HG02678 (cell line): ENCODE data around the gene SNCG.
"Not testable (repeated sequence)": the region's sequence is repeated elsewhere in the genome, so short reads cannot be mapped to it uniquely, and the experiment has no call there.

Experiments
- ATAC-seq: cut with Tn5 transposase; IDR thresholded peaks from one replicate; pipeline ENCODE4 v1.9.1; 2021; ENCODE audit warnings: mild to moderate bottlenecking, moderate library complexity; ENCODE audit not compliant: unreplicated experiment

Gene SNCG

DNA sequence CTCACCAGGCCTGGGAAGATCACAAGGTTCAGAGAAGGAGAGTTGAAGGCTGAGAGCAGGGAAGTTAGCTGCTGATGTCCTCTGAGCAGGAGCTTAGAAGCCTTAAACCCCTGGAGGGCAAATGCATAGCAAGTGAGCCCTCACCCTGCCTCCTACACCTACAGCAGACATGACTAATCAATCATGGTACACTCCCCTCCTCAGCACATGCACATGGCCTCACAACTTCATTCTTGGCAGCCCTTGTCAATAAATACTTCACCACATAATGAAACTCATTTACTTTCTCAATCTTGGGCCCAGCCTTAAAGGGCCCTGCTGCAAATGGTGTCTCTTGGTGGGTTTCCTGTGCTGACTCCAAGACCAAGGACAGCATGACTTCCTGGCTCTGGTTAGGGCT is 13.9 kb upstream of the SNCG start:
- ATAC-seq, result no peak

DNA sequence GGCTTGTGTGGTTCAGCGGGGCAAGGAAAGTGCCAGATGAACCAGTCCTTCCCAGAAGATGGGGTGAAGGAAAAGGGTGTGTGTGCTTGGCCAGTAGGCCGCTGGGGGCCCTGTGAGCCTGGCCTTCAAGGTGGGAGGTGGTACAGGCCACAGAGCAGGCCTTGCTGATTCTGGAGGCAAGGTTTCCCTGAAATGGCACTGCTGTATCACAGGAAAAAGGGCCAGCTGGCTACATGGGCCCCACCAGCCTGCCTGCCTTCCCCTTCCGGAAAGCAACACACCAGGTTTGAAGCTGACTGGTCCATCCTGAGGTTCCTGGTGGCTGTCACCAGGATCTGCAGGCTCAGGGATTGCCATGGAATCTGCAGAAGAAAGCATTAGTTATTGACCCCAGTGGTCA is 13.5 kb upstream of the SNCG start:
- ATAC-seq, result no peak

DNA sequence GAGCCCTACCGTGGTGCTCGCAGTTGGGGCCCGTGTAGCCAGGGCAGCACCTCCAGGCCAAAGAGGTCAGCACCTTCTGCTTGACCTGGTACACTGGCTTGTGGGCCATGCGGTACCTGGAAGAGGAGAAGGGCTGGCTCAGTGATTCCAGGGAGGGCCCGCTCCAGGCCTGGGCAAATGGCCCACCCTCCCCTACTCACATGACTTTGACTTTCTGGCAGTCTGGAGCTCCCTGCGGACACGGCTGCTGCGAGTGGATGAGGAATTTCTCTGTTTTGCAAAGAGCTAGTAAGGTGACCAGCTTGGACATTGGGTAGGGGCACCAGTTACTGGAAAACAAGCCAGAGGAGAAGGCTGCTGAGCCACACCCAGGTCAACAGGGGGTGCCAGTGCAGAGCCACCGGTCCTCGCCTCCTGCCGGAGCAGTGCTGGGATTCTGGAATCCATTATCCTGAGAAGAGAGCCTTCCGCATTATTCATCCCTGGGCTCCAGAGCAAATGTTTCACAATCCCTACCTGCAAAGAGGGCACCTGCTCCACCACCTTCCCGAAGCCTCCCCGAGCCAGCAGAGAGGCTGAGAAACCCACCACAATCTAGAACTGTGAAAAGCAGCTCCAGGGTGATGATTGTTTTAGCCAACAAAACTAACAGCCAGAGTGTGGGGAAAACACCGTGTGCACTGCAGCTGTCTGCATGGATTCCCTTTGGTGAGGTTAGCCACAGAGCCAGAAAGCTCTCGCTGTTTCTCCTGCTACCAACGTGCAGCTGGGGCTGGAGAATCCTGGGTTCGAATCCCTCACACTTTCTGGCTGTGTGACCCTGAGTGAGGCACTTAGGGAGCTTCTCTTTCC is 12.8 kb upstream of the SNCG start:
- no peak for ATAC-seq

DNA sequence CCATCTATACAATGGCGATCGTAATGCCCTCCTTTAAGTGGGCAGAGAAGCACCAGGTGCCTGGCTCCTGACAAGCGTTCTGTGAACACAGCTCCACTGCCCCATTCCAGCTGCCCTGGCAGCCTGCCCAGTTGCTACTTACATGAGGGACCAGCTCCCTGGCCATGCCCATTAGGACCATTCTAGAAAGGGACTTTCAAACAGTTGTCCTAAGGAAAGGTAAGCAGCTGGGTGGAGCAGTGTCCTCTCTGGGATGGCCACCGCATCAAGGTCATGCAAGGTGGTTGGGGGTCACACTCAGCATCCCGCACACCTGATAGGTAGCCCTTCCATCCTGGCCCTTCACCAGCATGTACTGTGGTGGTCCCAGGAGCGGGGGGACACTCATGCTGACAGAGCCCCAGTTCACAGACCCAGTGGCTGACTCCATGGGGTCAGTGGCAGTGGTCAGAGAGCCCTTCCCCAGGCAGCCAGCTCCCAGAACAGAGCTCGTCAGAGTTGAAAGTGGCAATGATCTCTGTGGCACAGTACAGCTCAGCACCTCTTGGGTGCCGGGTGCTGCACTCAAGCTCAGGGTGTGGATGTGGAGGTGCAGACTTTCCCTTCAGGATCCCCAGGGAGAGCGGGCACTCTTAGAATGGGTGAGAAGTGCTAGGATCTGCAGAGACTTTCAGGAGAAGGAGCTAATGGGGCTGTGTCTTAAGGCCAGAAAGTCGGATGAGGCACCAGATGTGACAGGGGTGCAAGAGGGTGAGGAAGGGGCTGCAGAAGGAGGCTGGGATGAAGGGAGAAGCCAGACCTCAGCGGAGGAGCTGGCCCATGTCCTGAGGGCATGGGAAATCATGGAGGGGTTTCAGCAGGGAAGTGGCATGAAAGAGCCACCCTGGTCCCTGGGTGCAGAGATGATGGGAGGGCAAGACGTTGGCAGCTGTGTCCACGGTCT is 11.9 kb upstream of the SNCG start:
- no peak for ATAC-seq

DNA sequence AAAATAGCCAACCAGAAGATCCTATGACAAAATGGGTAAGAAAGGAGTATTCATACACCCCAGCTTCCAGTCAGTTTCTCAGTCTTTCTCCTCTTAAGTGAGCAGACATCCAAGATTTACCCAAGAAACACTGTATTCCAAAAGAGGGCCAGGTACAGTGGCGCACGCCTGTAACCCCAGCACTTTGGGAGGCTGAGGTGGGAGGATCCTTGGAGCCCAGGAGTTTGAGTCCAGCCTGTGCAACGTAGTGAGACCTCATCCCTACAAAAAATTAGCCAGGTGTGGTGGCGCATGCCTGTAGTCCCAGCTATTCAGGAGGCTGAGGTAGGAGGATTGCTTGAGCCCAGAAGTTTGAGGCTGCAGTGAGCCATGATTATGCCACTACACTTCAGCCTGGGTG is 10.6 kb upstream of the SNCG start:
- ATAC-seq, result not testable (repeated sequence)

DNA sequence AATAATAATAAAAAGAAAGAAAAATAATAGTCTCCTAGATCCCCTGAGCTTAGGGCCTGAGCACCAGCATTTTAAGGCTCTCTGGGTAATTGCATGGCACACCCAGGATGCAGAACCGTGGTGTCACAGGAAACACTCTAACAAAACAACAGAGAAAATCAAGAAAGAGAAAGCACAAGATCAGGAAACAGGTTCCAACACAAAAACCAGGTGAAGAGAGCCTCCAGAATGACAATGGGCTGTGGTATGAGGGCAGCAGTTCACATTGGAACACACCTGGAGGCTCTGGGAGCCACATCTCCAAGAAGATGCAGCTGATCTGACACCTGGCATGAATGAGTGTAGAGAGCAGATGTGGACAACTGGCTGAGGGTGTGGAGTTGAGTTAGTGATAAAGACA is 8.1 kb upstream of the SNCG start:
- ATAC-seq, result no peak

DNA sequence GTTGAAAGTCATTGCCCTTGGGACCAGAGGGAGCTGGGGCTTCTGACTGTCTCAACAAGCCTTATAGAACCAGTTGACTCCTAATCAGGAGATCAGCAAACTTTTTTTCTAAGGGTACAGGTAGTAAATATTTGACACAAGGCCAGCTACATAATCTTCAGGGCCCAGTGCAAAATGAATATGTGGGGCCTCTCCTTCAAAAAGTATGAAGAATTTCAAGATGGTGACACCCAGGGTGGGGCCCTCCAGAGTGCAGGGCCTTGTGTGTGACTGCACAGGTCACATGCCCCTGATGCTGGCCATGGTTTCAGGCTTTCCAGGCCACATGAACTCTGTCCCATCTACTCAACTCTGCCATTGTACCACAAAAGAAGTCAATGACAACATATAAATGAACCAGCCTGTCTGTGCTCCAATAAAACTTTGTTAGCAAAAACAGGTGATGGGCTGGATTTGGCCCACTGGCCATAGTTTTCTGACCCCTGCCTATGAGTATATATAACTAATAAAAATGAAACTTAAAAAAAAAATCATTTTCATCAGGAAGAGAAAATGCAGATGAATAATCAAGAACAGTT is 7.1 kb upstream of the SNCG start:
- no peak for ATAC-seq

DNA sequence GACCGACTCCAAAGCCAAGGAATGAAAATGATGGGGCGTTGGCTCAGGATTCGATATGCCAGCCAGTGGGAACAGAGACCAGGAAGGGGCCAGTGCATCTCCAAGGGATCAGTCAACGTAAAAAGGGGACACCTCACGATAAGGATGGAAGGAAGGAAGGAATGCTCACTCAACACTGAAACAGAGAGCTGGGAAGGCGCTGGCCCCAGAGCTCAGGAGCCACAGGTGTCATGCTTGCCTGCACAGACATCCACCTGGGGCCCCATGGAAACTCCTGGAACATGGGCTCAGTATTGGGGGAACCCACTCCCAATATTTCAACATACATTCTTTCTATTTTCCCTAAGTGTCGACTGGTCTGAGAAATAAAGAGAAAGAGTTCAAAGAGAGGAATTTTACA is 6.3 kb upstream of the SNCG start:
- no peak for ATAC-seq

DNA sequence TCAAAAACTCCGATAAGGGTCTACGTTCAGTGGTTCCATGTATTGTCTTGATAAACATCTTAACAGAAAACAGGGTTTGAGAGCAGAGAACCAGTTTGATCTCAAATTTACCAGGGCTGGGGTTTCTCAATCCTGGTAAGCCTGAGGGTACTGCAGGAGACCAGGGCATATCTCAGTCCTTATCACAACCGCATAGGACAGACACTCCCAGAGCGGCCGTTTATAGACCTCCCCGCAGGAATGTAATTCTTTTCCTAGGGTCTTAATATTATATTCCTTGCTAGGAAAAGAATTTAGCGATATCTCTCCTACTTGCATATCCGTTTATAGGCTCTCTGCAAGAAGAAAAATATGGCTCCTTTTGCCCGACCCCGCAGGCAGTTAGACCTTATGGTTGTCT is 5.7 kb upstream of the SNCG start:
- not testable (repeated sequence) for ATAC-seq

DNA sequence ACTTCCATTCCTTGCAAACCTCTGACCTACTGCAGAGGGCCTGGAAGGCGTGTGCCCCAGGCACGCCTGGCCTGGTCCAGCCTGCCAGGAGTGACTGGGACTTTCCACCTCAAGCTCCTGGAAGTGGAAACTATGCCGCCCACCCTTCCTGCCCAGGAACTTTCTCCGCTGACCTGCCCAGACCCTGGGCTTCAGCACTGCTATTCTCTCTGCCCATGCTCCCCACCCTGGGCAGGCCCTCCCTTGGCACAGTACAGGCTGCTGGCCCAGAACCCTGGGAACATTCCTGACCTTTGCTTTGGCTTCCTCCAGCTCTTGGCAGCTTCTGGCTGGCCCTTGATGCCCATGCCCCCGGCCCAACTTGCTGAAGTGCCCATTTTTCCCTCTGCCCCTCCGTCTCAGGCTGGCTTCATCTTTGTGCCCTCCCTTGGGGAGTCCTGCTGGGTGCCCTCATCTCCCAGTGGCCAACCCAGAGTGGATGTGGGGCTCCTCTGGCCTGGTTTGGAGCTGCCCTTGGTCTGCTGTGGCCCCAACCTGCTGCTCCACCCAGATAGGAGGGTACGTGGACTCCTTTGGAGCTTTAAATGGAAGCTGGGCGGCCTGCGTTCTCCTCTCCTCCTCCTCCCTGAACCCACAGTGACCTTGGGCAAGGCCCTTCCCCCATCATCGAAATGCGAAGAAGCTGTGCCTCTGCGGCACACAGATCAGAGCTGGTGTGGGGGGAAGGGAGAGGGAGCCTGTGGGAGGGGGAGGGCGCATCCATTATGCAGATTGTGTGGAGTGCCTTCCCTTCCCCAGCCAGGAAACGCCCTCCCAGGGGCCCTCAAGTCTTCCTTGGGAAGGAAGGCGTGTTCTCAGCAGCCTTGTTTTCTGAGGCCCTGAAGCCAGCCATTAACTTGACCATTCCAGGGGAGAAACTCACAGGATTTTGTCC is 4.4 kb upstream of the SNCG start:
- no peak for ATAC-seq

DNA sequence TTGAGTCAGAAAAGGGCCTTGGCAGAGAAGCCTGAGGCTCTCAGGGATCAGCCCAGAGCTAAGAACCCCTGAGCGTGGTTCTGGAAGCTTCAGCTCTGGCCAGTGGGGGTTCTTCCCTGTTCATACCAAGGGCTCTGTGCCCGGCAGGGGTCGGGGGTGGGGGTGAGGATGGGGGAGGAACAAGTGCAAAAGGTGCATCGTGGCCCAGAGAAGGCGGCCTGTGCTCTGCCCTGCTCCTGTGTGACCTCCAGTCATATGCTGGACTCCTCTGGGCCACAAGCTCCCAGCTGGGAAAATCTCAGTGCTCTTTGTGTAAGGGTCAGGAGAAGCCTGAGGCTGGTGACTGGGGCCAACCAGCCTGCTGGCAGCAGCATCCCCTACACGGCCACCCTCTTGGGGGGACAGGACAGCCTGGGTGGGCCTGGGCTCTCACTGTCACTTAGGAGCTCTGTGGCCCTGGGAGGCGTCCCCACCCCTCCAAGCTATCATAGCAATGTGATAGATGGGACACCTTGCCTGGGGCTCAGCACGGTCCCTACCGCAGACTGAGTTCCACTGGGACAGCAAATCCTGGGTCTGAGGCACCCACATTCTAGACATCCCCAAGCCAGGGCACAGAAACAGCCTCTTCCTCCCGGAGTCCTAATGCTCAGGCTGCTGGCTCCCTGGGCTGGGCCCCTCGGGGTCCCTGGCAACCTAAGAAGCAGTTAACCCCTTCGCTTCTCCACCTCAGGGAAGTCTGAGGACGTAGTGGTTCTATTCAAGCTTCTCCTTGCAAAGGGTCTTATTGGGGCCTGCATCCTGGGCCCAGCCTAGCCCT is 3.5 kb upstream of the SNCG start:
- no peak for ATAC-seq

DNA sequence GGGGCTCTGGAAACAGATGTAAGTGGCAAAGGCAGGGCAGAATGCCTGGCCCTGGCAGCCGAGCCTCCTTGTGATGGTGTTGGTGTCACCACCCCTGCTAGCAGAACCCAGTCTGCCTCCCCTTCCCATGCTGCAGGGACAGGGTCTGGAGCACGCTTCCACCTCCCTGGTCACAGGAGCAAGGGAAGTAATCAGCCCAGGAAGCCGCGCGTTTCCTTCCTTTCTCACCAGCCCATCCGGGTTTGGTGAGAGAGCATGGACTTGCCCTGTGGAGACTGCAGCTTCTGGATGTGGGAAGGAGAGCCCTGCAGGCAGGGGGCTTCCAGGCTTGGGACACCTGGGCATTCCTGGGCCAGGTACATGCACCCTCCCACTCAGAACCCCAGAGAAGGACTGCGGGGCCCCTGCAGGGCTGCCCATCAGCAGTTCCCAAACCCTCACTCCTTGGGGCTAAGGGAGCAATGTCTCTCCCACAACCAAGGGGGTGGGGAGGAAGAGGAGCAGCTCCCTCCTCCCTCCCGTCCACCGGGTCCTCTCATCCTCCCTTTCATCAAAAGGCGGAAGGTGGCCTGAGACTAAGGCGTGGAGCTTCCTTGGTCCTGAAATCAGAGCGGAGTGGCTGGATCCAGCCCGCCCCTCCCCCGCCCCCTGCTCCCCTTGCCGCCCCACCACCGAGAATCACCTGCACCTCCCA is 2.8 kb upstream of the SNCG start:
- no peak for ATAC-seq

DNA sequence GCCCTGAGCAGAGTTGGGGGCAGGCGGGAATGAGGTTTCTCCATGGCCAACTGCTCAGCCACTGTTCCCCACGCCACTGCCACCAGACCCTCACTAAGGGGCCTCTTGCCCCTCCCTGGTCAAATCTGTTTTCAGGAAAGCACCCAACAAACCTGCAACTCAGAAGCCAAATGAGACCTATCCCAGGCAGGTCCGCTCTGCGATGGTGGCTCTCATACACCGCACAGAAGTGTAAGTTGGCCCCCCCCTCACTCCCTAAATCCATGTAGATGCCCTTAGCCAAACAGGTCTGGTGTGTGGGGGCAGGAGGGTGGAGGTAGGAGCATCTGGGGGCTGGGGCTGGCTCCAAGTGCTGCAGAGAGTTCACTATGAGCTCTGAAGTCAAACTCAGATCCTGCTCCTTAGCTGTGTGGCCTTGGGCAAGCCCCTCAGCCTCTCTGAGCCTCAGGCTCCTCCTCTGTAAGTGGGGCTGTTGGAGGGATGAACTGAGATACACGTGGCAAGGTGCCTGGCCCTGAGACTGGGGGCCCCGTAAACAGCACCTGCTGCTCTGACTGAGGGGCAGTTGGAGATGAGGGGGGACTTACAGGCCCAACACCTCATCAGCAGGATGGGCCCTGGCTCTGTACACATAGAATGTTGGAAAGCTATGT is 2.1 kb upstream of the SNCG start:
- no peak for ATAC-seq

DNA sequence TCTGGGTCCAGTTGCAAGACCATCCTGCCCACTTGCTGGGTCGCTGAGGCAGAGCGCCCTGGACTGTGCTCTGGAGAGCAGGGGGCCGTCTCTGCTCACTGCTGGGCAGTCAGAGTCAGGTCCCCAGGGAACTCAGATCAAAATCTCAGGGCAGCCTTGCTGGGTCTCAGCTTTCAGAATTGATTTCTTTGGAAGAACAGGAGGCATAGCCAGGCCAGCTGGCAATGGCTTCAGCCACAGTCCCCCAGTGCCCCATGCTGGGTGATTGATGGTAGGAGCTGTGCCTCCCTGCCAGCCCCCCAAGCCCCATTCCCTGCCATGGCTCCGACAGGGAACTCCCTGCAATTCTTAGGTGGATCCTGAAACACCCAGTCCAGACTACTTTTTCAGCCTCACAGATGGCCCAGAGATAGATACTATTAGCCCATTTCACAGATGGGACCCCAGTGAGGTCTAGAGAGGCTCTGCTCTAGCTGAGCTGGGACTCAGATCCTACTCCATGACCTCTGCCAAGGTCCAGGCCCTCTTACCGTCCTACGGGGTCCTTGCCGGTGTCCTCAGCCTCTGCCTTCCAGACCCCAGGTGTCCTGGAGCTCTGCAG is 1.5 kb upstream of the SNCG start:
- no peak for ATAC-seq

DNA sequence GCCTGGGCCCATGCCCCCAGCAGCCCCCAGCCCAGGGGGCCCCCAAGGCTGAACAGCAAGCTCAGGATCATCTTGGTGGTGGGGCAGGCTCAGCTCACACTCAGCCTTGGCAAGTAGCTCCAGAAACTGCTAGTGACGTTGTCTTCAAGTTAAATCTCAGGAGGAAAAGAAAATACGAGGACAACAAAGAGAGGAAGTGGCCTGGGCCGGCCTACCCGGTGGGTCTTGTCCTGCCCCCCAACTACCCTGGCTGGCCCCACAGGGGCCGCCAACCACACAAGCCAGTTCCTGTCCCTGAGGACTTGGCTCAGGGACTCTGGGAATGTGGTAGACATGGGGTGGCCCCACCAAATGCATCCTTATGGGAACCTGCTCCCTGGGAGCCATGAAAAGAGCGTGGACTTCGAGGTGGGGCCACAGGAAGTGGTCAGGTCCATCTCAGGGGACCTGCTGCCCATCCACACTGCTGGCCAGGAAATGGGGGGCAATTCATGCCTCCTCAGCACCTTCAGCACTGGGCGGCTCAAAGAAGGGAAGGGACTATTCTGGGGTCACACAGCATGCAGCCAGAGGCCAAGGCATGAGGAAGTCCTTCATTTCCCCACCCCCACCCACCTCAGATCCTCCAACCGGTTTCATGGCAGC is 806 bp upstream of the SNCG start, which contains the start of gene MMRN2:
TSS of gene MMRN2 (minus strand) at position 145 of the 645 bp plus-strand sequence. CDS start at position 71, 74 bp downstream.
- ATAC-seq, result no peak

DNA sequence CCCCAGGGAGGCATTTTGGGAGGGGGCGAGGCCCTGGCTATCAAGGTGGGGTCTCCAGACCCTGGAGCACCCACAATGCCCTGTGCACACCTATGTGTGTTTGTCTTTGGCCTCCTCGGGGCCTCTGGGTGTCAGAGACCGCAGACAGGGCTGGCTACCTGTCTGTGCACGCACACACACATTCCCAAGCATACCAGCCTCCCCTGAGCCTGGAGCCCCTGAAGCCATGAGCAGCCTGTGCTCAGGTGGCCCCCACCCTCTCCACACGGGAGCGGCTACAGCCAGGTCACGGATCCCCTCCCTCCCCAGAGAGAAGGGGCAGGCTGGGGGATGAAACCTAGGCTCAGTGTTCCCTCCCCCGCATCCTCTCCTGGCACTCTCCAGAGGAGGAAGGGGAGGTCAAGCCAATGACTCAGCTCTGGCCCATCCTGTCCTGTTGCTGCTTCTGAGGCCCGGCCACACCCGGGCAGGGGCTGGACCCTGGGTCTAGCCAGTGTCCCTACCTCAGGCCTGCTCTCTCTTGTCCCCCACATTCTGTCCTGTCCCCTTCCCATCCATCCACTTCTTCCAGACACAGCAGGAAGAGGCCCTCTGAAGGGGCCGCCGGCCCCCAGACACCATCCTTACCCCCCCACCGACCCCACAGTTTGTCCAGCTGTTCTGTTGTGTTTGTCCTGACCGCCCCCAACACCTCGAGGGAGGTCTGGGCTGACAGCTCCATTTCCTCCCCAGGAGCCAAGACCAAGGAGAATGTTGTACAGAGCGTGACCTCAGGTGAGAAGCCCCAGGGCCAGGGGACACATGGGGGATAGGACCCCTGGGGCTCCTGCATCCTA is 720 bp downstream of the SNCG start:
- ATAC-seq, result no peak

DNA sequence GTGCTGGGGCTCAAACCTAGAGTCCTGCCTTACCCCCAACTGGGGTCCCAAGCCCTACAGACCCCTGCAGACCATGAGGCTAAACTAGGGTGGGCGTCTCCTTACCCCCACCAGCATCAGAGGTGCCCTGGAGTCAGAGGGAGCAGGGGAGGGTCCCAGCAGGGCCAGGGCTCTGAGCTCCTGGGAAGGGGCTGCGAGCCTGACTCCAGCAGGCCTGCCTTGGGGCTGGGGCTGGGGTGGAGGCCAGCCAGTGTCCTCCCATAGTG is 1.3 kb downstream of the SNCG start:
- ATAC-seq, result no peak
